NCI-H1930 (cell line): ENCODE measurements around the gene RUBCNL.
"Not testable (repeated sequence)": the region's sequence is repeated elsewhere in the genome, so short reads cannot be mapped to it uniquely, and the experiment has no call there.

Experiments used
- DNase-seq, 2 experiments: peaks; one replicate each; lab custom pipeline; 2025; lab: John Stamatoyannopoulos, UW

Gene RUBCNL

GRCh38 chr13:46374710-46375109, 12.3 kb downstream of the RUBCNL start:
- DNase-seq = no peak

GRCh38 chr13:46373623-46374022, 13.4 kb downstream of the RUBCNL start:
- DNase-seq = no peak

- not testable (repeated sequence) for DNase-seq
These were observed 14.1 kb downstream of the RUBCNL start for GRCh38 chr13:46372938-46373337.

GRCh38 chr13:46372071-46372470, 15.0 kb downstream of the RUBCNL start:
- DNase-seq = no peak

- no peak for DNase-seq
These were observed 17.4 kb downstream of the RUBCNL start for GRCh38 chr13:46369506-46370277.

GRCh38 chr13:46367617-46368327, 19.3 kb downstream of the RUBCNL start:
- no peak for DNase-seq

- DNase-seq = no peak
These were observed 25.6 kb downstream of the RUBCNL start for GRCh38 chr13:46361276-46361934.

- DNase-seq = no peak
These were observed 26.4 kb downstream of the RUBCNL start for GRCh38 chr13:46360604-46361003.

GRCh38 chr13:46359714-46360113, 27.3 kb downstream of the RUBCNL start:
- DNase-seq = no peak

GRCh38 chr13:46355901-46356590, 31.0 kb downstream of the RUBCNL start:
- DNase-seq = no peak

GRCh38 chr13:46355088-46355468, 32.0 kb downstream of the RUBCNL start:
- no peak for DNase-seq

GRCh38 chr13:46354156-46355087, 32.6 kb downstream of the RUBCNL start:
- no peak for DNase-seq

GRCh38 chr13:46352805-46353204, 34.2 kb downstream of the RUBCNL start:
- no peak for DNase-seq

- no peak for DNase-seq
These were observed 37.0 kb downstream of the RUBCNL start for GRCh38 chr13:46350003-46350402.

GRCh38 chr13:46348961-46349360, 38.1 kb downstream of the RUBCNL start:
- no peak for DNase-seq

GRCh38 chr13:46347277-46347676, 39.8 kb downstream of the RUBCNL start:
- no peak for DNase-seq

- DNase-seq = no peak
These were observed 41.2 kb downstream of the RUBCNL start for GRCh38 chr13:46345866-46346265.

GRCh38 chr13:46345398-46345797, 41.7 kb downstream of the RUBCNL start:
- no peak for DNase-seq

- no peak for DNase-seq
These were observed 43.6 kb downstream of the RUBCNL start for GRCh38 chr13:46343279-46343994.

- no peak for DNase-seq
These were observed 44.5 kb downstream of the RUBCNL start for GRCh38 chr13:46342538-46342937.
